Measurements from ENCODE around the gene OPCML. TPM values are rescaled to one million over a fixed set of nuclear protein-coding genes. Genes with fewer than 3 reads are reported as not detected.

The OPCML gene
- total and polyA plus RNA-seq, 4 donors: under 0.01 to 0.01 TPM; not detected in 2

GRCh38 chr11:132763503-132763902 is 768.8 kb downstream of the OPCML start:
- H3K9ac ChIP-seq (ENCODE audit: low read depth in 1 of 2, low read length in 2 of 2): no peak overlapping the region
- no peak for TF ChIP-seq HNF4G (IDR thresholded peaks at IDR 0.05)
- TF ChIP-seq YY1 (IDR thresholded peaks at IDR 0.05): no peak
- TF ChIP-seq HNF4A (conservative IDR thresholded peaks at IDR 0.05): no peak
- TF ChIP-seq RXRA (IDR thresholded peaks at IDR 0.05): no peak
- no peak for TF ChIP-seq NR2F2 (IDR thresholded peaks at IDR 0.05)
- no peak for TF ChIP-seq EGR1 (IDR thresholded peaks at IDR 0.05; ENCODE audit: low read depth in 2 of 2)
- TF ChIP-seq GABPA (IDR thresholded peaks at IDR 0.05 in 1 of 2, conservative IDR thresholded peaks at IDR 0.05 in 1 of 2): no peak
- TF ChIP-seq CTCF (IDR thresholded peaks at IDR 0.05; ENCODE audit: low read depth, low read length, missing input control): no peak
- TF ChIP-seq JUND (IDR thresholded peaks at IDR 0.05): no peak
- TF ChIP-seq SP1 (IDR thresholded peaks at IDR 0.05): no peak
- no peak for TF ChIP-seq ZBTB33 (IDR thresholded peaks at IDR 0.05)
- TF ChIP-seq RAD21 (IDR thresholded peaks at IDR 0.05): no peak
- no peak for TF ChIP-seq ATF3 (IDR thresholded peaks at IDR 0.05)
- TF ChIP-seq FOXA2 (IDR thresholded peaks at IDR 0.05): no peak
- no peak for TF ChIP-seq REST (IDR thresholded peaks at IDR 0.05)
- no peak for TF ChIP-seq FOXA1 (IDR thresholded peaks at IDR 0.05)
- no peak for TF ChIP-seq TAF1 (conservative IDR thresholded peaks at IDR 0.05)
- TF ChIP-seq MAX (IDR thresholded peaks at IDR 0.05): no peak
- no peak overlapping the region for H3K27ac ChIP-seq (ENCODE audit: low read depth in 1 of 2, low read length in 2 of 2)
- no peak overlapping the region for H3K4me3 ChIP-seq (ENCODE audit: low read depth in 1 of 3, low read length in 3 of 3)
- WGBS: 97% methylated on average over 5 of the region's 5 CpGs
- H3K36me3 ChIP-seq (ENCODE audit: control insufficient read depth in 4 of 4, insufficient read depth in 3 of 4, low read depth in 1 of 4, low read length in 3 of 4): no peaks in the 10 kb centered on the region
- no peaks in the 10 kb centered on the region for H3K9me3 ChIP-seq (ENCODE audit: control insufficient read depth in 4 of 4, low read length in 3 of 4)
- H3K27me3 ChIP-seq (ENCODE audit: control insufficient read depth in 4 of 4, insufficient read depth in 4 of 4, low read length in 3 of 4): no peaks in the 10 kb centered on the region
- H3K4me1 ChIP-seq (ENCODE audit: control insufficient read depth in 4 of 4, insufficient read depth in 4 of 4, low read length in 3 of 4): no peaks in the 10 kb centered on the region
- DNase-seq (ENCODE audit: low spot score): no peak
